KBM-7 (cell line): ENCODE data around the gene OR13H1.
A peak's percentile ranks its signal among the peaks of the same experiment; 100 is the strongest.
"Not testable (repeated sequence)": the region's sequence is repeated elsewhere in the genome, so short reads cannot be mapped to it uniquely, and the experiment has no call there.

Source experiments
- DNase-seq: peaks from one replicate; pipeline ENCODE4 v3.0.0-alpha.2; 2015
- in situ Hi-C: fragments of 300-500 bp; cut with MboI; formaldehyde crosslinking; loops from 2 replicates; pipeline ENCODE4 v1.14.3; 2020; ENCODE audit warnings: low sequenced_read_pairs, low pct_unique_long_range_greater_than_20kb, mixed read lengths

The OR13H1 gene, protein sequence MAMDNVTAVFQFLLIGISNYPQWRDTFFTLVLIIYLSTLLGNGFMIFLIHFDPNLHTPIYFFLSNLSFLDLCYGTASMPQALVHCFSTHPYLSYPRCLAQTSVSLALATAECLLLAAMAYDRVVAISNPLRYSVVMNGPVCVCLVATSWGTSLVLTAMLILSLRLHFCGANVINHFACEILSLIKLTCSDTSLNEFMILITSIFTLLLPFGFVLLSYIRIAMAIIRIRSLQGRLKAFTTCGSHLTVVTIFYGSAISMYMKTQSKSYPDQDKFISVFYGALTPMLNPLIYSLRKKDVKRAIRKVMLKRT

DNA sequence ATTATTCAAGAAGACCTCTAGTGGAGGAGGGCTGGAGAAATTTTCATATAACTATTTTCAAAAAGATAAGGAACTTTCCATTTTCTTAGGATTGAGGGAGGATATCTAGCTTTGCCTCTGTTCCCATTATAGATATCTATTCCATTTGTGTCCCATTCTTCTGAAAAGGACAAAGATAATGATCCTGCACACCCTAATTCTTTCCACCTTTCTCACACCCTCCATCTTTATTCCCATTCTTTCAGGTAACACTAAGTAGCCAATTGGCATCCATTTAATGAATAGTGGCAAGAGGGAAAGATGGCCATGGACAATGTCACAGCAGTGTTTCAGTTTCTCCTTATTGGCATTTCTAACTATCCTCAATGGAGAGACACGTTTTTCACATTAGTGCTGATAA is at the start of gene OR13H1:
OR13H1 (plus strand) TSS at position 301 of the 400 bp plus-strand sequence; CDS start at position 301, 0 bp downstream.
- in situ Hi-C loops = no loop called here
- DNase-seq = no peak

DNA sequence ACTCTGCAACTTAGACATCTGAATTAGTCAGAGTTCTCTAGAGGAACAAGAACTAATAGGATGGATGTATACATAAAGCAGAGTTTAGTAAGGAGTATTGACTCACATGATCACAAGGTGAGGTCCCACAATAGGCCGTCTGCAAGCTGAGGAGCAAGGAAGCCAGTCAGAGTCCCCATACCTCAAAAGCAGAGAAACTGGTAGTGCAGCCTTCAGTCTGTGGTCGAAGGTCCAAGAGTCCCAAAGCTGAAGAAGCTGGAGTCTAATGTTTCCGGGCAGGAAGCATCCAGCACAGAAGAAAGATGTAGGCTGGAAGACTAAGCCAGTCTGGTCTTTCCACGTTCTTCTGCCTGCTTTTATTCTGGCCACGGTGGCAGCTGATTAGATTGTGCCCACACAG is 42.3 kb upstream of the OR13H1 start:
- in situ Hi-C loops, DNase-seq: not testable (repeated sequence)

DNA sequence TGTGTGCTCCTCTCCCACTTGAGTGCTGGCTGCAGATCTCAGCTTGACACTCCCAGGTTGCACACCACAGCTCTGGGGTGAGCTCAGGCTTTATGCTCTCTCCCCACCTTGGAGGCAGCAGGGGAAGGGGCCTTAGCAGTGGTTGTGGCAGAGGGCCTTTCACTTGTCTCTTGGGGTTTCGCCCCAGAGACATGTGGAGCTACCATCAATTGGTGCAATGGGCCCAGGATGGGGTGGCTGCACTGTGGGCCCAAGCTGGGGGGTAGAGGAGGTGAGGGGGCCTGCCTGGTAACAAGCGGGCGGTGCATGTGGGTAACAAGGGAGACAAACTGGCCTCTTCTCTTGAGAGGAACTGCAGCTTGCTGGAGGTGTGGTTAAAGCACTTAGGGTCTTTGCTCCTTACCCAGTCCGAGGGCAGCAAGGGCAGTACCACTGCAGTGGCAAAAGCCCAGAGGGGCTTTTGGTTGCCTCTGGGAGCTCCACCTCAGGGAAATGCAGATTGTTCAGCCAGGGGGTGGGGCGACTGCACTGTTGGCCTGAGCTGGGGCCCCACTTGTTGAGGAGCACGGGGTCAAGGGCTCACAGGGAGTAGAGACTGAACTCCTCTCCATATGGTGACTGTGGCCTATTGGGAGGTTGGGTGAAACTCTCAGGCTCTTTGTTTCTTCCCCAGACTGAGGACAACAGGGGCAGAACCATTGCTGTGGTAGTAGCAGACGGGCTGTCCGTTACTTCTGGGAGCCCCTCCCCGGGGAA is 30.5 kb upstream of the OR13H1 start:
- DNase-seq = no peak
- in situ Hi-C loops = no loop called here

GRCh38 chrX:131521824-131522223 is 22.1 kb upstream of the OR13H1 start:
- in situ Hi-C loops = no loop called here
- peak; percentile 3 for DNase-seq

DNA sequence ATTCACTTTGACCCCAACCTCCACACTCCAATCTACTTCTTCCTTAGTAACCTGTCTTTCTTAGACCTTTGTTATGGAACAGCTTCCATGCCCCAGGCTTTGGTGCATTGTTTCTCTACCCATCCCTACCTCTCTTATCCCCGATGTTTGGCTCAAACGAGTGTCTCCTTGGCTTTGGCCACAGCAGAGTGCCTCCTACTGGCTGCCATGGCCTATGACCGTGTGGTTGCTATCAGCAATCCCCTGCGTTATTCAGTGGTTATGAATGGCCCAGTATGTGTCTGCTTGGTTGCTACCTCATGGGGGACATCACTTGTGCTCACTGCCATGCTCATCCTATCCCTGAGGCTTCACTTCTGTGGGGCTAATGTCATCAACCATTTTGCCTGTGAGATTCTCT is 344 bp downstream of the OR13H1 start:
- no peak for DNase-seq
- in situ Hi-C loops = no loop called here

DNA sequence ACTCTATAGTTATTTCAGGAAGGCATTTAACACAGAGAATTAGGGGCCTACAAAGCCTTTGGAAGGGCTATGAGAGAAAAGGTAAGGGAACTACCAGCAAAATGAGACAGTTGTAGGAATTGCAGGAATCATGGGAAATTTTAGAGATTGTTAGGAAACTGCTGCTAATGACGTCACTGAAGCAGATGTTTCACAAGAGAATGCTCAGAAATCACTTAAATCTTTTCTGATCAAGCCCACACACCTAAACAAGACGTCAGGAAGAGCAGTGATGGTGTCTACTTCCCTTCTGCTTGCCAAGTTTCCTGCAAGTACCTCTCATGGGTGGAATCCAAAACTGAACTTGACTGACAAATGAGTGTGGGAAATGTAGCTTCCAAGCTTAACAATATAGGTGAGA is 5.1 kb downstream of the OR13H1 start:
- in situ Hi-C loops = no loop called here
- DNase-seq = no peak

GRCh38 chrX:131552453-131552852 is 8.6 kb downstream of the OR13H1 start:
- DNase-seq, in situ Hi-C loops: not testable (repeated sequence)

- in situ Hi-C loops = no loop called here
- no peak for DNase-seq
These were observed 14.7 kb downstream of the OR13H1 start for GRCh38 chrX:131558562-131558961.

GRCh38 chrX:131564553-131565229 is 20.8 kb downstream of the OR13H1 start:
- in situ Hi-C loops = no loop called here
- no peak for DNase-seq

DNA sequence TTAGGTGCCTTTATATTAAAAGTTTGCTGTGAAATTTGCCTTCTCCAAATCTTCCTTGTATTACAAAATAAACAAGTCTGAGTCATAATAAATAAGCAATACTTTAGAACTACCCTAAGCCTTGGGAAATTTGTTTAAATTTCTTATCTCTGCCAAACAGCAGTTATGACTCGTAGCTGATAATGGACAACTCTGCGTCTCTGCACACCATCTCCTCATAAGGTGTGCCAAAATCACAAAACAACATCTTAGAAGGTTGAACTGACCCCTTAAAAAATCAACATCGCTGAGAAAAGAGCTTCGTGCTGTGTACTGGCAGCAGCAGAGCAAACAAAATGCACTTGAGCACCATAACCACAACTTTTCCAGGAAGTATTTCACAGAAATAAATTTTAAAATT is 22.0 kb downstream of the OR13H1 start:
- no peak for DNase-seq
- in situ Hi-C loops = no loop called here

GRCh38 chrX:131571348-131571747 is 27.5 kb downstream of the OR13H1 start:
- no peak for DNase-seq
- in situ Hi-C loops = no loop called here

GRCh38 chrX:131572372-131573014 is 28.6 kb downstream of the OR13H1 start:
- no peak for DNase-seq
- in situ Hi-C loops = no loop called here

DNA sequence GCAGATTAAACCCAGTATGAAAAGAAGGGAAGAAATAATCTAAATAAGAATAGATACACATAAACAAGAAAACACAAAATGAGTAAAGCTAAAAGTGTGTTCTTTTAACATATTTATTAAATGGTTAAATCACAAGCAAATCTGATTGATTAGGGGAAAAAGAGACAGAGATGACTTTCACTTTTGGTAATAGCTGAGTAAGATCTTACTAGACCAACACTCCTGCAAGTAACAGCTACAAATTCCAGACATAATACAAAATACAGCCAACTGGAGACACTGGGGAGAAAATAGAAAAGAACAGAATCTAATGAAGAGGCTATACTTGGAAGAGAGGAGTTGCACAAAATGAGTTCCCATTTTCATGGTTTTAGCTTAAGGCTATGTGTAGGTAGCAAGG is 33.5 kb downstream of the OR13H1 start:
- DNase-seq = no peak
- in situ Hi-C loops = no loop called here

DNA sequence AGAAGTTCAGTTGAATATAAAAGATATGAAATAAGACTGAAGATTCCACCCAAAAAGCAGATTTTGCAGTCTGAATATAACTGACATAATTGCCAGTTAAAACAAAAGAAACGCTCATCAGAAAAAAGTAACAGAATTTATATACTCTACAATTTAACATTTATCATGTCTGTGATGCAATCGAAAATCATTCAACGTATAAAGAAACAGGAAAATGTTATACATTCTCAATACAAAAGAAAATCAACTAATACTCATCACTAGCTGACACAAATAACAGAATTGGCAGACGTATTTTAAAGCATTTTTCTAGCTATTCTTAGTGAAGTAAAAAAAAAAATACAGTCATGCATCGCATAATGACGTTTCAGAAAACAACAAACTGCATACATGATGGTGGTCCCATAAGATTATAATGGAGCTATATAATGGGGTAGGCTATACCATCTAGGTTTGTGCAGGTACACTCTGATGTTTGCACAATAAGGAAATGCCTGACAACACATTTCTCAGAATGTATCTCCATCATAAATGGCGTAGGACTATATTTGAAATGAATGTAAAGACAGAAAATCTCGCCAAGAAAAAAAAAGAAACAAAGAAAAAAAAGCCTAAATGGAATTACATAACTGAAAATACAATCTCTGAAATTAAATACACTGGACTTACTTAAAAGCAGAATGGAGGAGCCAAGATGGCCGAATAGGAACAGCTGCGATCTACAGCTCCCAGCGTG is 34.3 kb downstream of the OR13H1 start:
- in situ Hi-C loops = no loop called here
- no peak for DNase-seq

DNA sequence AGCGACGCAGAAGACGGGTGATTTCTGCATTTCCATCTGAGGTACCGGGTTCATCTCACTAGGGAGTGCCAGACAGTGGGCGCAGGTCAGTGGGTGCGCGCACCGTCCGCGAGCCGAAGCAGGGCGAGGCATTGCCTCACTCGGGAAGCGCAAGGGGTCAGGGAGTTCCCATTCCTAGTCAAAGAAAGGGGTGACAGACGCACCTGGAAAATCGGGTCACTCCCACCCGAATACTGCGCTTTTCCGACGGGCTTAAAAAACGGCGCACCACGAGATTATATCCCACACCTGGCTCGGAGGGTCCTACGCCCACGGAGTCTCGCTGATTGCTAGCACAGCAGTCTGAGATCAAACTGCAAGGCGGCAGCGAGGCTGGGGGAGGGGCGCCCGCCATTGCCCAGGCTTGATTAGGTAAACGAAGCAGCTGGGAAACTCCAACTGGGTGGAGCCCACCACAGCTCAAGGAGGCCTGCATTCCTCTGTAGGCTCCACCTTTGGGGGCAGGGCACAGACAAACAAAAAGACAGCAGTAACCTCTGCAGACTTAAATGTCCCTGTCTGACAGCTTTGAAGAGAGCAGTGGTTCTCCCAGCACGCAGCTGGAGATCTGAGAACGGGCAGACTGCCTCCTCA is 35.0 kb downstream of the OR13H1 start:
- DNase-seq = not testable (repeated sequence)

GRCh38 chrX:131588995-131589394 is 45.1 kb downstream of the OR13H1 start:
- in situ Hi-C loops = no loop called here
- no peak for DNase-seq

More for the DNA sequence above, 35.0 kb downstream of the OR13H1 start:
- in situ Hi-C loops = not testable (repeated sequence)
